ENCODE measurements around the gene SLC30A5. TPM values are rescaled to one million over a fixed set of nuclear protein-coding genes. Genes with fewer than 3 reads are reported as not detected.
"Not testable (repeated sequence)": the region's sequence is repeated elsewhere in the genome, so short reads cannot be mapped to it uniquely, and the experiment has no call there.

The SLC30A5 gene
- total RNA-seq, 1 donor from 2014 or later: 31.2 TPM

DNA sequence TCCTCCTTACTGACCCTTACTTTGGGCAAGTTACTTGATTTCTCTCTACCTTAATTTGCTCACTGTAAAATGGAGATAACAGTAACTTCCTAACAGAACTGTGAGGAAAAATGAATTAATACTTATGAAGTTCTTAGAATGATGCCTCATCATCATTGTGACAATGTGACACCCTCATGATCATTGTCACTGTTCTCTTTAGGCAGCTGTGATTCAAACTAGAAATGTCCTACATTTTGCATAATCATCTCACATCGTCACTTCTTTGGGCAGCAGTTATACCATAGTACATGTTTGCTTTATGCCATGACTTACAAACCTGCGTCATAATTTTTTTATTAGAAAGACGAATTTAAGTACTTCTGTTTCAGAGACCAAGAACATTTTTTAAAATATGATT, 9.7 kb downstream of the SLC30A5 start:
- TF ChIP-seq CTCF (conservative IDR thresholded peaks at IDR 0.05; ENCODE audit: low read depth, low read length): no peak
- DNase-seq (ENCODE audit: low read depth): no peak
- no peak overlapping the region for H3K4me3 ChIP-seq (ENCODE audit: low read depth, low read length)

GRCh38 chr5:69105996-69106906, 12.4 kb downstream of the SLC30A5 start:
- DNase-seq (ENCODE audit: low read depth): no peak
- H3K4me3 ChIP-seq (ENCODE audit: low read depth, low read length): no peak overlapping the region
- no peak for TF ChIP-seq CTCF (conservative IDR thresholded peaks at IDR 0.05; ENCODE audit: low read depth, low read length)

- H3K4me3 ChIP-seq (ENCODE audit: low read depth, low read length); DNase-seq (ENCODE audit: low read depth): not testable (repeated sequence)
Measured at GRCh38 chr5:69108367-69108766, 14.6 kb downstream of the SLC30A5 start.

- H3K4me3 ChIP-seq (ENCODE audit: low read depth, low read length): no peak overlapping the region
- no peak for DNase-seq (ENCODE audit: low read depth)
- TF ChIP-seq CTCF (conservative IDR thresholded peaks at IDR 0.05; ENCODE audit: low read depth, low read length): no peak
Measured at GRCh38 chr5:69113851-69114250, 20.0 kb downstream of the SLC30A5 start.

DNA sequence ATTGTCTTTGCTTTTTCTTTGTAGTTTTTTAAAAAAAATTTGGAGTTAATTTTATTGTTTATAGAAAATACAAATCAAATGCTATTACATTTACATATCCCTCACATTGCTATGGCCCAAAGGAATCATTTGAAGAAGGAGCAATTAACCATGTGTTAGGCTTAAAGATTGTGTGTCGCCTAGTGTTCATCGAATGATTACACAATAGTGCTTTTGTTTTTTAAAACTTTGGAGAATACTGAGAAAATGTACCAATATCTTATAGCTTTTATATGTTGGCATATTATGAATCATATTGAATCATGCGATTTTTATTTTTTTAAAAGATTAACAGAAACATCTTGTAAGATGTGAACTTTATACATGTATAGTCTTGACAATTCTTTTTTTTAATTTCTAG, 21.7 kb downstream of the SLC30A5 start:
- no peak for TF ChIP-seq CTCF (conservative IDR thresholded peaks at IDR 0.05; ENCODE audit: low read depth, low read length)
- DNase-seq (ENCODE audit: low read depth): no peak
- H3K4me3 ChIP-seq (ENCODE audit: low read depth, low read length): no peak overlapping the region

- peak; percentile 25 for DNase-seq (ENCODE audit: low read depth)
- TF ChIP-seq CTCF (conservative IDR thresholded peaks at IDR 0.05; ENCODE audit: low read depth, low read length): no peak
- no peak overlapping the region for H3K4me3 ChIP-seq (ENCODE audit: low read depth, low read length)
Measured at GRCh38 chr5:69129413-69129812, 35.6 kb downstream of the SLC30A5 start.

GRCh38 chr5:69130241-69130640, 36.4 kb downstream of the SLC30A5 start:
- H3K4me3 ChIP-seq (ENCODE audit: low read depth, low read length): no peak overlapping the region
- TF ChIP-seq CTCF (conservative IDR thresholded peaks at IDR 0.05; ENCODE audit: low read depth, low read length): no peak
- DNase-seq (ENCODE audit: low read depth): no peak

Data from epithelial cell of proximal tubule (primary cell).